GM12891 (cell line): ENCODE measurements around the gene TNNI3K.

Experiments used
- POLR2A ChIP-seq: IDR thresholded peaks from 2 replicates; pipeline ENCODE4 v1.6.1; 2011; ENCODE audit warnings: low read depth, low read length, control low read depth
- POLR2AphosphoS5 ChIP-seq: IDR thresholded peaks from 2 replicates; pipeline ENCODE4 v1.6.1; 2011; ENCODE audit warnings: low read depth, low read length, control low read depth

- TF ChIP-seq POLR2A = no peak
- TF ChIP-seq POLR2AphosphoS5 = no peak
Measured at GRCh38 chr1:74215229-74215628, 20.0 kb upstream of the TNNI3K start.
